ENCODE data around the gene SIM2.

SIM2 gene

DNA sequence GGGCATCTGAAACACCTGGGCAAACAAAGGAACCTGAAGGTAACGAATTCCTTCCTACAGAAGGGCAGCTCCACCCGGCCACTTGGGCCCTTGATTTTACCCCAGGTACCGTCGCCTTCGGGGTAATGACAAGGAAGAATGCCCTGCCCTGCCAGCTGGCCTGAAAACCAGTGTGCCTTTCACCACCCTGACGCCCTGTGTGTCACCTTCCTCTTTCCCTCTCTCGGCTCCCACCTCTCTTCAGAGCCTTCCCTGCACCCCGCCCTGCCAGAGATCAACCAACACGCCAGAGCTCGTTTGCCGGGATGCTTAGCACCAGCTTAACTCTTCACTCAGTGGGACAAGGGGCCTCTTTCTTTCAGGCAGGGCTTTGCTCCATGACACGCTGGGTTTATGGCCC, 86.0 kb downstream of the SIM2 start:
- no peak for TF ChIP-seq EZH2phosphoT487 (IDR thresholded peaks at IDR 0.05; ENCODE audit: borderline replicate concordance, low read length)
- TF ChIP-seq, protein P1, sequence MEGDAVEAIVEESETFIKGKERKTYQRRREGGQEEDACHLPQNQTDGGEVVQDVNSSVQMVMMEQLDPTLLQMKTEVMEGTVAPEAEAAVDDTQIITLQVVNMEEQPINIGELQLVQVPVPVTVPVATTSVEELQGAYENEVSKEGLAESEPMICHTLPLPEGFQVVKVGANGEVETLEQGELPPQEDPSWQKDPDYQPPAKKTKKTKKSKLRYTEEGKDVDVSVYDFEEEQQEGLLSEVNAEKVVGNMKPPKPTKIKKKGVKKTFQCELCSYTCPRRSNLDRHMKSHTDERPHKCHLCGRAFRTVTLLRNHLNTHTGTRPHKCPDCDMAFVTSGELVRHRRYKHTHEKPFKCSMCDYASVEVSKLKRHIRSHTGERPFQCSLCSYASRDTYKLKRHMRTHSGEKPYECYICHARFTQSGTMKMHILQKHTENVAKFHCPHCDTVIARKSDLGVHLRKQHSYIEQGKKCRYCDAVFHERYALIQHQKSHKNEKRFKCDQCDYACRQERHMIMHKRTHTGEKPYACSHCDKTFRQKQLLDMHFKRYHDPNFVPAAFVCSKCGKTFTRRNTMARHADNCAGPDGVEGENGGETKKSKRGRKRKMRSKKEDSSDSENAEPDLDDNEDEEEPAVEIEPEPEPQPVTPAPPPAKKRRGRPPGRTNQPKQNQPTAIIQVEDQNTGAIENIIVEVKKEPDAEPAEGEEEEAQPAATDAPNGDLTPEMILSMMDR (IDR thresholded peaks at IDR 0.05; ENCODE audit: low read depth, low read length, poor library complexity, severe bottlenecking), result no peak
- Histone ChIP-seq H3K79me2 (ENCODE audit: control insufficient read depth, low read length) (no peaks in the 10 kb centered on the region), H3K4me1 (ENCODE audit: control insufficient read depth, low read length) (no peaks in the 10 kb centered on the region), H3K27me3 (ENCODE audit: control insufficient read depth, low read length) (no peaks in the 10 kb centered on the region), H3K4me3 (ENCODE audit: low read length) (no peak overlapping the region), H4K20me1 (ENCODE audit: control insufficient read depth, insufficient read depth, low read depth, low read length) (no peaks in the 10 kb centered on the region), H3K4me2 (ENCODE audit: low read length) (no peak overlapping the region), H3F3A (ENCODE audit: control insufficient read depth, insufficient read depth) (no peaks in the 10 kb centered on the region), H3K9me3 (ENCODE audit: control insufficient read depth, insufficient read depth, low read length) (no peaks in the 10 kb centered on the region), H3K9me2 (replicated peaks; ENCODE audit: control insufficient read depth, low read length) (no peaks in the 10 kb centered on the region), H3K27ac (ENCODE audit: low read depth, low read length) (no peak overlapping the region), H3K36me3 (ENCODE audit: control insufficient read depth, low read length) (no peaks in the 10 kb centered on the region)

DNA sequence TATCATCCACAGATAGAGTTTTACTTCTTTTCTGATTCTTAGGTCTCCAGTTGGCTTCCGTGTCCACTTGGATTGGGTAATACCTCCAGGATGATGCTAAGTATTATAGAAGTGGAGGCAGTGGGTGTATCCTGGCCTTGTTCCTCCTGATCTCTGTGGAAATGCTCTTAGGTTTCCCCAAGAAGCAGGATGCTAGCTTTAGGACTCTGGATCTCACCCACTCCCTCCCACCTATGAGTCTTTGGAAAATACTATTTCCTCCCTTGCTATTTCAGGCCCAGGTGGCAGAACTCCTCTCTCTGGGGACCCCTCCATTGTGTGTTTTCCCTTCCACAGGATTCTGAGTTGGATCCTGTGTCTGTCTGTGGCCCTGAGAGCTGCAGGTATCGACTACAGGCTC, 86.7 kb downstream of the SIM2 start:
- Histone ChIP-seq H3K4me1 (ENCODE audit: control insufficient read depth, low read length) (no peaks in the 10 kb centered on the region), H3K27ac (ENCODE audit: low read depth, low read length) (no peak overlapping the region), H3K9me3 (ENCODE audit: control insufficient read depth, insufficient read depth, low read length) (no peaks in the 10 kb centered on the region), H3F3A (ENCODE audit: control insufficient read depth, insufficient read depth) (no peaks in the 10 kb centered on the region), H3K36me3 (ENCODE audit: control insufficient read depth, low read length) (no peaks in the 10 kb centered on the region), H3K4me2 (ENCODE audit: low read length) (no peak overlapping the region), H4K20me1 (ENCODE audit: control insufficient read depth, insufficient read depth, low read depth, low read length) (no peaks in the 10 kb centered on the region), H3K9me2 (replicated peaks; ENCODE audit: control insufficient read depth, low read length) (no peaks in the 10 kb centered on the region), H3K4me3 (ENCODE audit: low read length) (no peak overlapping the region), H3K79me2 (ENCODE audit: control insufficient read depth, low read length) (no peaks in the 10 kb centered on the region), H3K27me3 (ENCODE audit: control insufficient read depth, low read length) (no peaks in the 10 kb centered on the region)
- no peak for TF ChIP-seq EZH2phosphoT487 (IDR thresholded peaks at IDR 0.05; ENCODE audit: borderline replicate concordance, low read length)
- TF ChIP-seq, protein P1 (IDR thresholded peaks at IDR 0.05; ENCODE audit: low read depth, low read length, poor library complexity, severe bottlenecking), result no peak

DNA sequence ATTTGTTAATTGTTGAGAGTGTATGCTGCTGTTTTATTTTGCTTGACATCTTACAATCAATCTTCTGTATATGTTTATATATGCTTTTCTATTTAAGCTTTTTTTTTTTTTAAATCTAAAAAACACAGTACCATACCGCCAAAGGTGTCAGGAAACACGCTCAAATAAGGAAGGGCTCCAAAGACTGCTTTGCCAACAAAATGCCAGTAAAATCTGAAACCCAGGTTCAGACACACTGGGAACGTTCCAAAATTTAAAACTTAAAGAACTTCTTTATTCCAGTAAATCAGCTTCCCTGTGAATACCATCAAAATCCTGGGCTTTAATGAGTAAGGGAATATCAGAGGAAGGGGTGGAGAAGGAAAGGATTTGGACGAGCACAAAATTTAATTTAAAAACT, 87.3 kb downstream of the SIM2 start:
- H3K36me3 ChIP-seq (ENCODE audit: control insufficient read depth, low read length), result no peaks in the 10 kb centered on the region
- no peaks in the 10 kb centered on the region for H3K79me2 ChIP-seq (ENCODE audit: control insufficient read depth, low read length)

More for the DNA sequence above, 87.3 kb downstream of the SIM2 start:
- Histone ChIP-seq H4K20me1 (ENCODE audit: control insufficient read depth, insufficient read depth, low read depth, low read length) (no peaks in the 10 kb centered on the region), H3K9me3 (ENCODE audit: control insufficient read depth, insufficient read depth, low read length) (no peaks in the 10 kb centered on the region), H3K4me3 (ENCODE audit: low read length) (no peak overlapping the region), H3K9me2 (replicated peaks; ENCODE audit: control insufficient read depth, low read length) (no peaks in the 10 kb centered on the region), H3K4me2 (ENCODE audit: low read length) (no peak overlapping the region), H3F3A (ENCODE audit: control insufficient read depth, insufficient read depth) (no peaks in the 10 kb centered on the region), H3K27me3 (ENCODE audit: control insufficient read depth, low read length) (no peaks in the 10 kb centered on the region), H3K4me1 (ENCODE audit: control insufficient read depth, low read length) (no peaks in the 10 kb centered on the region), H3K27ac (ENCODE audit: low read depth, low read length) (no peak overlapping the region)
- TF ChIP-seq, protein P1 (IDR thresholded peaks at IDR 0.05; ENCODE audit: low read depth, low read length, poor library complexity, severe bottlenecking), result no peak
- no peak for TF ChIP-seq EZH2phosphoT487 (IDR thresholded peaks at IDR 0.05; ENCODE audit: borderline replicate concordance, low read length)

Data from DOHH2 (cell line).